CD4-positive, alpha-beta memory T cell (primary cell): ENCODE data around the gene REG1B. TPM values are rescaled to one million over a fixed set of nuclear protein-coding genes. Genes with fewer than 3 reads are reported as not detected.

Experiments
- CTCF ChIA-PET: fragments of 350-600 bp; sonication (Branson Sonifier 250); formaldehyde crosslinking; loops from one replicate; lab custom pipeline; 2021; ENCODE audit warnings: inconsistent platforms; ENCODE audit not compliant: partially characterized antibody; lab: Charles Lee
- POLR2A ChIA-PET: fragments of 350-600 bp; sonication (Branson Sonifier 250); formaldehyde crosslinking; loops from one replicate; lab custom pipeline; 2021; ENCODE audit not compliant: partially characterized antibody; lab: Charles Lee
- DNase-seq, 5 donors: peaks; one replicate each; pipeline versions ENCODE4 v3.0.0 to v3.0.0-alpha.2; 2020 to 2022; ENCODE audit warnings: mixed read lengths in 1 of 5
- H3K27ac ChIP-seq: one replicate; pipeline ENCODE4 v1.7.0; 2013; ENCODE audit warnings: low read depth, low read length
- H3K27me3 ChIP-seq: 2 replicates; pipeline ENCODE4 v1.7.0; 2013; ENCODE audit warnings: mild to moderate bottlenecking, low read length, moderate library complexity; ENCODE audit not compliant: insufficient read depth
- H3K36me3 ChIP-seq: 2 replicates; pipeline ENCODE4 v1.7.0; 2013; ENCODE audit warnings: mild to moderate bottlenecking, low read length, moderate library complexity; ENCODE audit not compliant: insufficient read depth
- H3K4me1 ChIP-seq: 2 replicates; pipeline ENCODE4 v1.7.0; 2013; ENCODE audit warnings: mild to moderate bottlenecking, low read length, moderate library complexity; ENCODE audit not compliant: insufficient read depth
- H3K4me3 ChIP-seq, 2 donors: one replicate each; pipeline ENCODE4 v1.7.0; 2013; ENCODE audit warnings: low read length in 2 of 2, mild to moderate bottlenecking in 1 of 2
- H3K9me3 ChIP-seq, 2 donors: one replicate each; pipeline ENCODE4 v1.7.0; 2013; ENCODE audit warnings: low read length in 2 of 2, control low read depth in 1 of 2; ENCODE audit not compliant: control insufficient read depth in 1 of 2
- H3K27ac Mint-ChIP-seq, 7 donors: one replicate each; pipeline ENCODE4 v1.8.0; 2020 to 2021; ENCODE audit warnings: mixed read lengths in 7 of 7, mild to moderate bottlenecking in 6 of 7, inconsistent platforms in 3 of 7, moderate library complexity in 3 of 7
- H3K27me3 Mint-ChIP-seq, 2 donors: one replicate each; pipeline ENCODE4 v1.8.0; 2020 to 2021; ENCODE audit warnings: mixed read lengths in 2 of 2
- H3K36me3 Mint-ChIP-seq, 2 donors: one replicate each; pipeline ENCODE4 v1.8.0; 2020 to 2021; ENCODE audit warnings: mixed read lengths in 2 of 2, inconsistent platforms in 1 of 2, mild to moderate bottlenecking in 1 of 2
- H3K4me1 Mint-ChIP-seq, 4 donors: one replicate each; pipeline ENCODE4 v1.8.0; 2020 to 2021; ENCODE audit warnings: mixed read lengths in 4 of 4, mild to moderate bottlenecking in 1 of 4
- H3K4me3 Mint-ChIP-seq, 8 donors: one replicate each; pipeline ENCODE4 v1.8.0; 2020 to 2021; ENCODE audit warnings: mixed read lengths in 8 of 8, mild to moderate bottlenecking in 7 of 8, moderate library complexity in 6 of 8, inconsistent platforms in 3 of 8
- H3K9me3 Mint-ChIP-seq, 8 donors: one replicate each; pipeline ENCODE4 v1.8.0; 2020 to 2021; ENCODE audit warnings: mixed read lengths in 8 of 8, mild to moderate bottlenecking in 5 of 8, inconsistent platforms in 3 of 8, moderate library complexity in 1 of 8
- intact Hi-C: fragments of 100-400 bp; cut with micrococcal nuclease; formaldehyde crosslinking; loops from one replicate; pipeline ENCODE4 v1.15.1; 2023
- polyA plus RNA-seq, 2 donors: library from polyadenylated mRNA; unstranded; fragments of 300-500 nt; fragmentation: Illumina TruSeq; gene quantifications; one replicate each; pipeline ENCODE4 v1.2.3, GENCODE V29; 2021
- total RNA-seq, 2 experiments: library from RNA; stranded (reverse); gene quantifications; one replicate each; pipeline ENCODE4 v1.2.3, GENCODE V29; 2021

Gene REG1B
- total and polyA plus RNA-seq, 4 experiments from 2014 or later, result not detected

- no peak for DNase-seq
- H3K27ac ChIP-seq, result no peak overlapping the region
- intact Hi-C loops, result no loop called here
- H3K4me3 Mint-ChIP-seq, result no peak overlapping the region
- no peaks in the 10 kb centered on the region for H3K4me1 ChIP-seq
- H3K9me3 ChIP-seq, result no peaks in the 10 kb centered on the region
- H3K4me1 Mint-ChIP-seq, result no peaks in the 10 kb centered on the region
- no peak overlapping the region for H3K27ac Mint-ChIP-seq
- no peaks in the 10 kb centered on the region for H3K27me3 ChIP-seq
- H3K9me3 Mint-ChIP-seq, result peaks cover 3 to 27% (median 11%) of the 10 kb centered on the region in 8 donors
- no peak overlapping the region for H3K4me3 ChIP-seq
- H3K36me3 ChIP-seq, result no peaks in the 10 kb centered on the region
- no peaks in the 10 kb centered on the region for H3K27me3 Mint-ChIP-seq
- CTCF ChIA-PET, result no interaction called here
- POLR2A ChIA-PET, result no interaction called here
- no peaks in the 10 kb centered on the region for H3K36me3 Mint-ChIP-seq
These were observed 13.2 kb upstream of the REG1B start for GRCh38 chr2:79101024-79101423.

GRCh38 chr2:79100285-79100684 is 12.5 kb upstream of the REG1B start:
- DNase-seq, result no peak
- Mint-ChIP-seq H3K27ac (no peak overlapping the region), H3K36me3 (no peaks in the 10 kb centered on the region), H3K4me3 (no peak overlapping the region), H3K9me3 (peaks cover 3 to 27% (median 11%) of the 10 kb centered on the region in 8 donors), H3K27me3 (no peaks in the 10 kb centered on the region), H3K4me1 (no peaks in the 10 kb centered on the region)
- POLR2A ChIA-PET, result no interaction called here
- CTCF ChIA-PET, result no interaction called here
- no peak overlapping the region for H3K4me3 ChIP-seq
- no peaks in the 10 kb centered on the region for H3K27me3 ChIP-seq
- no peaks in the 10 kb centered on the region for H3K4me1 ChIP-seq
- no peaks in the 10 kb centered on the region for H3K9me3 ChIP-seq
- H3K27ac ChIP-seq, result no peak overlapping the region
- no peaks in the 10 kb centered on the region for H3K36me3 ChIP-seq
- intact Hi-C loops, result no loop called here

DNA sequence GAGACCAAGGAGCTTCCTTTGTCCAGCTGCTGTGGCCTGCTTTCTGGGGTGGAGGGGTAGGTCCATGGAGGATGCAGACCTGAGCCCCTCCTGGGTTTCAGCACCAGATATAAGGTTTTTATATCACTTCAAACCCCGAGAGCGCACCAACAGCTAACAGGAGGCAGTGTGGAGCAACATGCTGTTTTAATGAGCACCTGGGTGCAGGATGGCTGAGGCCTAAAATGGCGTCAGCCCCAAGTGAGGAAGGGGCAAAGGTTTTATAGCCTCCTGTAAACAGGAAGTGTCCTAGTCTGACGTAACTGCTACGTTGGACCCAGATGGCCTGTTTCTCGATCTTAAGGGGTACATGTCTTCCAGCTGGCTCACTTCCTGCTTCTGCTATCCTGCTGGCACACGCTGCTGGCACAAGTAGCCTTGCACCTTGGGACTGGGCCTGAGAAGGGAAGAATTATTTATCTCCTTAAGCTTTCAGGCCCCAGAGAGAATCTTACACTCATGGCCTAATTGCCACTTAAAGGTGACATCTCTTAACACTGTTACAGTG is 11.4 kb upstream of the REG1B start:
- Mint-ChIP-seq H3K27ac (no peak overlapping the region), H3K36me3 (no peaks in the 10 kb centered on the region), H3K4me1 (no peaks in the 10 kb centered on the region), H3K27me3 (no peaks in the 10 kb centered on the region), H3K9me3 (peaks cover 0 to 27% (median 10%) of the 10 kb centered on the region in 8 donors), H3K4me3 (no peak overlapping the region)
- DNase-seq, result no peak
- Histone ChIP-seq H3K9me3 (no peaks in the 10 kb centered on the region), H3K4me1 (no peaks in the 10 kb centered on the region), H3K27me3 (no peaks in the 10 kb centered on the region), H3K4me3 (no peak overlapping the region), H3K36me3 (no peaks in the 10 kb centered on the region), H3K27ac (no peak overlapping the region)
- ChIA-PET CTCF (no interaction called here), POLR2A (no interaction called here)
- intact Hi-C loops, result no loop called here

- Histone ChIP-seq H3K4me3 (no peak overlapping the region), H3K27ac (no peak overlapping the region), H3K9me3 (no peaks in the 10 kb centered on the region), H3K4me1 (no peaks in the 10 kb centered on the region), H3K27me3 (no peaks in the 10 kb centered on the region), H3K36me3 (no peaks in the 10 kb centered on the region)
- no peak overlapping the region for H3K4me3 Mint-ChIP-seq
- DNase-seq, result no peak
- H3K4me1 Mint-ChIP-seq, result no peaks in the 10 kb centered on the region
- ChIA-PET CTCF (no interaction called here), POLR2A (no interaction called here)
- H3K27me3 Mint-ChIP-seq, result no peaks in the 10 kb centered on the region
- intact Hi-C loops, result no loop called here
- H3K36me3 Mint-ChIP-seq, result no peaks in the 10 kb centered on the region
- H3K9me3 Mint-ChIP-seq, result peaks cover 0 to 27% (median 9%) of the 10 kb centered on the region in 8 donors
- H3K27ac Mint-ChIP-seq, result no peak overlapping the region
These were observed 10.1 kb upstream of the REG1B start for GRCh38 chr2:79097843-79098242.

GRCh38 chr2:79090693-79091092 is 2.9 kb upstream of the REG1B start:
- CTCF ChIA-PET, result no interaction called here
- no peak overlapping the region for H3K27ac Mint-ChIP-seq
- POLR2A ChIA-PET, result no interaction called here
- Histone ChIP-seq H3K4me1 (no peaks in the 10 kb centered on the region), H3K27ac (no peak overlapping the region), H3K9me3 (no peaks in the 10 kb centered on the region), H3K27me3 (no peaks in the 10 kb centered on the region), H3K4me3 (no peak overlapping the region), H3K36me3 (no peaks in the 10 kb centered on the region)
- DNase-seq, result no peak
- no peaks in the 10 kb centered on the region for H3K4me1 Mint-ChIP-seq
- H3K4me3 Mint-ChIP-seq, result no peak overlapping the region
- H3K9me3 Mint-ChIP-seq, result peaks cover 0 to 8% (median 5%) of the 10 kb centered on the region in 8 donors
- intact Hi-C loops, result no loop called here
- no peaks in the 10 kb centered on the region for H3K36me3 Mint-ChIP-seq
- H3K27me3 Mint-ChIP-seq, result no peaks in the 10 kb centered on the region

- Histone ChIP-seq H3K4me3 (no peak overlapping the region), H3K4me1 (no peaks in the 10 kb centered on the region), H3K27ac (no peak overlapping the region), H3K9me3 (no peaks in the 10 kb centered on the region), H3K27me3 (no peaks in the 10 kb centered on the region), H3K36me3 (no peaks in the 10 kb centered on the region)
- intact Hi-C loops, result no loop called here
- no peak overlapping the region for H3K27ac Mint-ChIP-seq
- H3K27me3 Mint-ChIP-seq, result peaks cover 0 to 1% of the 10 kb centered on the region in 2 donors
- H3K4me1 Mint-ChIP-seq, result no peaks in the 10 kb centered on the region
- ChIA-PET CTCF (no interaction called here), POLR2A (no interaction called here)
- DNase-seq, result no peak
- H3K36me3 Mint-ChIP-seq, result no peaks in the 10 kb centered on the region
- no peak overlapping the region for H3K4me3 Mint-ChIP-seq
- H3K9me3 Mint-ChIP-seq, result peaks cover 2 to 21% (median 13%) of the 10 kb centered on the region in 8 donors
These were observed 1.5 kb downstream of the REG1B start for GRCh38 chr2:79086255-79086654.

DNA sequence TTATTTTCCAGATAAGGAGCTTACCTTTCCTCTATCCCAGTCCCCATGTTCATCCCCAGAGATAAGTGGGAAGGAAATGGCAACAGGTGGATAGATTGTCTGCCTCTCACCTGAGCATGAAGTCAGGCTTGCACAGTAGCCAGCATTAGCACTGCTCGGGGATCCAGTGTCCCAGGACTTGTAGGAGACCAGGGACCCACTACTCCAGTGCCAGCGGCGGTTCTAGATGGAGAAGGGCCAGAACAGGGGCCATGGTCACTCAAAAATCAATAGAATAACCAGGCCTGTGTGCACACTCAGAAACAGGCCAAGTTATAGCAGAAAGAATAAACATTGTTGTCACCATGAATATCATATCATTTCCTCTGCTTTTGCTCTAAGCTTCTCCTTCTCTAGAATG is 2.4 kb downstream of the REG1B start:
- H3K27ac ChIP-seq, result no peak overlapping the region
- Mint-ChIP-seq H3K36me3 (no peaks in the 10 kb centered on the region), H3K9me3 (peaks cover 2 to 21% (median 13%) of the 10 kb centered on the region in 8 donors), H3K27ac (no peak overlapping the region), H3K4me3 (no peak overlapping the region), H3K27me3 (peaks cover 0 to 1% of the 10 kb centered on the region in 2 donors), H3K4me1 (no peaks in the 10 kb centered on the region)
- no peak for DNase-seq
- no peak overlapping the region for H3K4me3 ChIP-seq
- POLR2A ChIA-PET, result no interaction called here
- H3K4me1 ChIP-seq, result no peaks in the 10 kb centered on the region
- no peaks in the 10 kb centered on the region for H3K9me3 ChIP-seq
- H3K27me3 ChIP-seq, result no peaks in the 10 kb centered on the region
- CTCF ChIA-PET, result no interaction called here
- no peaks in the 10 kb centered on the region for H3K36me3 ChIP-seq
- intact Hi-C loops, result no loop called here
